ENCODE measurements around the gene CRB1.

DNA sequence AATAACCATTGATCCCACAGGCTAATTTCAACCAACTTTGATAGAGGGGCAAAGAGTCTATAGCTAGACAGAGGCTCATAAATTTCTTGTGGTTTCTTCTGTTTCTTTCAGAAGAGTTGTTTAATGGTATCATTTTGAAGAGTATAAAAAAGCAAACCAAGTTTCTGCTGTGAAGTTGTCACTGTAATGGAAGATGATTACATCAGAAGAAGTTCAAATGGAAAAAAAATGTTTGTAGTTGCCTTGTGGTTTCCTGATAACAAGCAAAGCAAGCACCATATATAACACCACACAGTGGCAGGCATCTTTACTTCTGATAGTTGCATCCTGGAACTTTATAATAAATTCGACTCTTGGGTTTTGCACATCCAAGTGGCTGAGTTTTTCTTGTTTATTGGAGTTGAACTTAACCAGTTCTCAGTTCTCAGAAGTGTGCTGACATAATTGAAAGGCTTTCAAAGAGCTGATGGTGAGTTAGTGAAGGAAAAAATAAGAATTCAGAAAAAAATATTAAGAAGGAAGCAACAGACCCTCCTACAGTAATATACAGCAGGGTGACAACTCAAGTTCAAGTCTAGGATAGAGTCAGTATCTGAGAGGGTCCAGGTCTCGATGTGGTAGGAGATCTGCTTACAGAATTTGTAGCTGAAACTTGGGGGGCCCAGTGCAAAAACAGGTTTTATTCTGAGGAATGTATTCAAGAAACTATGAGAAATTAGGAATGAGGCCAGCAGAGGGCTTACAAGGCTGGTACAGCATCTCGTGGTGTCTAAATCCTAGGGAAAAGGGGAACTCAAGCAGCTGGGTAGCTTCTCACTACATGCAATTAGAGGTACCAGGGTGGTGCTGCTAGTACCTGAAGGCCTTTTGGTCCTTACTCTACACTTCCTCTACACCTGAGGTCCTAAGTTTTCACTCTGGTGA lies 123.5 kb downstream of the CRB1 start:
- TF ChIP-seq, protein P1, sequence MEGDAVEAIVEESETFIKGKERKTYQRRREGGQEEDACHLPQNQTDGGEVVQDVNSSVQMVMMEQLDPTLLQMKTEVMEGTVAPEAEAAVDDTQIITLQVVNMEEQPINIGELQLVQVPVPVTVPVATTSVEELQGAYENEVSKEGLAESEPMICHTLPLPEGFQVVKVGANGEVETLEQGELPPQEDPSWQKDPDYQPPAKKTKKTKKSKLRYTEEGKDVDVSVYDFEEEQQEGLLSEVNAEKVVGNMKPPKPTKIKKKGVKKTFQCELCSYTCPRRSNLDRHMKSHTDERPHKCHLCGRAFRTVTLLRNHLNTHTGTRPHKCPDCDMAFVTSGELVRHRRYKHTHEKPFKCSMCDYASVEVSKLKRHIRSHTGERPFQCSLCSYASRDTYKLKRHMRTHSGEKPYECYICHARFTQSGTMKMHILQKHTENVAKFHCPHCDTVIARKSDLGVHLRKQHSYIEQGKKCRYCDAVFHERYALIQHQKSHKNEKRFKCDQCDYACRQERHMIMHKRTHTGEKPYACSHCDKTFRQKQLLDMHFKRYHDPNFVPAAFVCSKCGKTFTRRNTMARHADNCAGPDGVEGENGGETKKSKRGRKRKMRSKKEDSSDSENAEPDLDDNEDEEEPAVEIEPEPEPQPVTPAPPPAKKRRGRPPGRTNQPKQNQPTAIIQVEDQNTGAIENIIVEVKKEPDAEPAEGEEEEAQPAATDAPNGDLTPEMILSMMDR (IDR thresholded peaks at IDR 0.05; ENCODE audit: insufficient read depth, low read length, poor library complexity, severe bottlenecking), result no peak
- no peak for TF ChIP-seq EZH2phosphoT487 (conservative IDR thresholded peaks at IDR 0.05; ENCODE audit: low read length)

All from SU-DHL-6 (cell line).